GM23338 (cell line): Measurements from ENCODE around the gene MCC.

Experiments used
- CREB1 ChIP-seq: fragments of 250-450 bp; sonication (Bioruptor Pico); IDR thresholded peaks from 2 replicates; pipeline ENCODE4 v1.5.0; 2020; ENCODE audit warnings: low read depth, mild to moderate bottlenecking, moderate library complexity
- CTCF ChIP-seq, 2 experiments: fragments of 200-600 bp in 1 of 2; sonication (generic) in 1 of 2; conservative IDR thresholded peaks; 2 replicates each; pipeline versions ENCODE4 v1.5.1 to v1.6.1; 2016 to 2017; ENCODE audit warnings: antibody characterized with exemption in 2 of 2, low read depth in 2 of 2, mild to moderate bottlenecking in 2 of 2, moderate library complexity in 1 of 2
- EZH2 ChIP-seq: fragments of 200-600 bp; sonication (generic); IDR thresholded peaks from one replicate; pipeline ENCODE4 v1.8.0; 2017; ENCODE audit warnings: antibody characterized with exemption, mild to moderate bottlenecking, low read depth; ENCODE audit not compliant: unreplicated experiment
- EZH2phosphoT487 ChIP-seq: fragments of 200-600 bp; sonication (generic); IDR thresholded peaks from one replicate; pipeline ENCODE4 v1.8.1; 2018; ENCODE audit warnings: antibody characterized with exemption; ENCODE audit not compliant: unreplicated experiment
- JUNB ChIP-seq: IDR thresholded peaks from one replicate; pipeline ENCODE4 v1.6.1; 2016; ENCODE audit warnings: antibody characterized with exemption; ENCODE audit not compliant: unreplicated experiment
- NANOG ChIP-seq: IDR thresholded peaks from 2 replicates; pipeline ENCODE4 v1.6.1; 2016; ENCODE audit warnings: antibody characterized with exemption, borderline replicate concordance
- POLR2AphosphoS5 ChIP-seq: IDR thresholded peaks from 2 replicates; pipeline ENCODE4 v1.6.1; 2016; ENCODE audit warnings: antibody characterized with exemption, low read depth
- REST ChIP-seq: IDR thresholded peaks from one replicate; pipeline ENCODE4 v1.6.1; 2018; ENCODE audit warnings: antibody characterized with exemption; ENCODE audit not compliant: unreplicated experiment
- STAT1 ChIP-seq: IDR thresholded peaks from one replicate; pipeline ENCODE4 v1.6.1; 2016; ENCODE audit warnings: antibody characterized with exemption; ENCODE audit not compliant: unreplicated experiment
- ZNF114 ChIP-seq: fragments of 250-450 bp; sonication (Bioruptor Pico); IDR thresholded peaks from 2 replicates; pipeline ENCODE4 v1.5.0; 2020; ENCODE audit warnings: mild to moderate bottlenecking, moderate library complexity
- ZNF462 ChIP-seq: fragments of 250-450 bp; sonication (Bioruptor Pico); IDR thresholded peaks from 2 replicates; pipeline ENCODE4 v1.5.0; 2020; ENCODE audit warnings: mild to moderate bottlenecking, moderate library complexity

GRCh38 chr5:112973904-112974303 lies 514.3 kb downstream of the MCC start:
- TF ChIP-seq ZNF462 (CRISPR knock-in tag) (no peak), EZH2 (no peak), EZH2phosphoT487 (no peak), CTCF (conservative IDR thresholded peaks at IDR 0.05; ENCODE audit: low read depth in 2 of 2) (no peak), POLR2AphosphoS5 (no peak), JUNB (no peak), REST (no peak), STAT1 (no peak), NANOG (no peak), CREB1 (CRISPR knock-in tag) (no peak), ZNF114 (CRISPR knock-in tag) (no peak)
